A172 (cell line): ENCODE data around the gene OTOR. TPM values are rescaled to one million over a fixed set of nuclear protein-coding genes. Genes with fewer than 3 reads are reported as not detected.

Experiments
- DNase-seq: peaks from one replicate; pipeline ENCODE4 v3.0.0-alpha.2; 2015; ENCODE audit warnings: low spot score
- total RNA-seq: library from RNA; depleted of rRNA; stranded (reverse); fragments of >200 nt; shearing (Covaris generic); gene quantifications from 2 replicates; pipeline ENCODE4 v1.2.3, GENCODE V29; 2014; rRNA removed

The OTOR gene
- not detected in 2 replicates for total RNA-seq

- no peak for DNase-seq
These were observed at the start of gene OTOR for GRCh38 chr20:16748308-16748900. Gene OTOR (plus strand): TSS chr20:16748358. CDS start chr20:16748402, 44 bp downstream.

- DNase-seq, result no peak
These were observed 48.9 kb upstream of the OTOR start for GRCh38 chr20:16699293-16699692.

- no peak for DNase-seq
These were observed 46.9 kb upstream of the OTOR start for GRCh38 chr20:16701296-16701695.

- DNase-seq, result no peak
These were observed 44.6 kb upstream of the OTOR start for GRCh38 chr20:16703570-16703969.

- DNase-seq, result no peak
These were observed 40.5 kb upstream of the OTOR start for GRCh38 chr20:16707674-16708073.

GRCh38 chr20:16708602-16709001 lies 39.6 kb upstream of the OTOR start:
- no peak for DNase-seq

GRCh38 chr20:16709017-16709416 lies 39.1 kb upstream of the OTOR start:
- no peak for DNase-seq

GRCh38 chr20:16710781-16711180 lies 37.4 kb upstream of the OTOR start:
- no peak for DNase-seq

GRCh38 chr20:16711661-16712258 lies 36.4 kb upstream of the OTOR start:
- DNase-seq, result no peak

- DNase-seq, result no peak
These were observed 35.6 kb upstream of the OTOR start for GRCh38 chr20:16712511-16712947.

GRCh38 chr20:16713066-16713465 lies 35.1 kb upstream of the OTOR start:
- no peak for DNase-seq

GRCh38 chr20:16714242-16714641 lies 33.9 kb upstream of the OTOR start:
- DNase-seq, result no peak

GRCh38 chr20:16714751-16715150 lies 33.4 kb upstream of the OTOR start:
- DNase-seq, result no peak

GRCh38 chr20:16719421-16719820 lies 28.7 kb upstream of the OTOR start:
- DNase-seq, result no peak

GRCh38 chr20:16729080-16729479 lies 19.1 kb upstream of the OTOR start:
- DNase-seq, result no peak

- DNase-seq, result peak; percentile 97
These were observed 18.3 kb upstream of the OTOR start, which contains the start of gene SNRPB2 for GRCh38 chr20:16729565-16730460. Gene SNRPB2 (plus strand): TSS chr20:16730026. CDS start chr20:16731703, 1,677 bp downstream.

GRCh38 chr20:16732506-16733152 lies 15.5 kb upstream of the OTOR start:
- no peak for DNase-seq

GRCh38 chr20:16740365-16741072 lies 7.6 kb upstream of the OTOR start:
- no peak for DNase-seq

- DNase-seq, result no peak
These were observed 3.9 kb upstream of the OTOR start for GRCh38 chr20:16744178-16744807.

- no peak for DNase-seq
These were observed 3.0 kb upstream of the OTOR start for GRCh38 chr20:16745204-16745603.

- no peak for DNase-seq
These were observed 807 bp upstream of the OTOR start for GRCh38 chr20:16747291-16747811.
